Fibroblast of pulmonary artery (primary cell): ENCODE results near the gene MFAP4.

Experiments
- DNase-seq: peaks from one replicate; pipeline ENCODE4 v3.0.0-alpha.2; 2010; ENCODE audit warnings: low read depth
- H3K4me3 ChIP-seq: replicated peaks from 2 replicates; pipeline ENCODE4 v1.5.1; 2011; ENCODE audit warnings: low read depth, mild to moderate bottlenecking, control low read depth, low read length, moderate library complexity
- CTCF ChIP-seq: IDR thresholded peaks from 2 replicates; pipeline ENCODE4 v1.5.1; 2011; ENCODE audit warnings: mild to moderate bottlenecking, control low read depth, low read length, inconsistent platforms; ENCODE audit errors: missing control alignments

Gene MFAP4

GRCh38 chr17:19414396-19415280, 27.6 kb upstream of the MFAP4 start:
- TF ChIP-seq CTCF = no peak
- DNase-seq = no peak
- H3K4me3 ChIP-seq = no peak overlapping the region

- no peak for DNase-seq
- no peak overlapping the region for H3K4me3 ChIP-seq
- TF ChIP-seq CTCF = no peak
Observed at GRCh38 chr17:19413761-19414160, 26.8 kb upstream of the MFAP4 start.

GRCh38 chr17:19412984-19413383, 26.0 kb upstream of the MFAP4 start:
- no peak for DNase-seq
- no peak for TF ChIP-seq CTCF
- no peak overlapping the region for H3K4me3 ChIP-seq

GRCh38 chr17:19412510-19412909, 25.5 kb upstream of the MFAP4 start:
- TF ChIP-seq CTCF = no peak
- DNase-seq = no peak
- H3K4me3 ChIP-seq = no peak overlapping the region

GRCh38 chr17:19411631-19412030, 24.6 kb upstream of the MFAP4 start:
- TF ChIP-seq CTCF = no peak
- H3K4me3 ChIP-seq = peak overlapping the region; percentile 10

GRCh38 chr17:19410875-19411620, 24.1 kb upstream of the MFAP4 start, which contains the start of gene RNF112:
Gene RNF112, plus strand, starts transcription at chr17:19411232. Its CDS starts 177 bp downstream, at chr17:19411409.
- peak; percentile 5 for TF ChIP-seq CTCF
- DNase-seq = peak; percentile 52
- H3K4me3 ChIP-seq = peak within 1 kb of the TSS; percentile 28

More at GRCh38 chr17:19411631-19412030, 24.6 kb upstream of the MFAP4 start:
- DNase-seq = no peak
